22Rv1 (cell line): ENCODE data around the gene OGG1.

Experiments used
- CTCF ChIP-seq: fragments of 450-650 bp; IDR thresholded peaks from 2 replicates; pipeline ENCODE4 v1.5.1; 2017; ENCODE audit warnings: mild to moderate bottlenecking
- ZFX ChIP-seq: fragments of 450-650 bp; IDR thresholded peaks from 2 replicates; pipeline ENCODE4 v1.6.1; 2017; ENCODE audit warnings: antibody characterized with exemption, borderline replicate concordance

GRCh38 chr3:9769012-9769411 is 19.3 kb downstream of the OGG1 start:
- TF ChIP-seq CTCF (no peak), ZFX (no peak)
